Measurements from ENCODE around the gene LITAF.

LITAF gene

GRCh38 chr16:11550791-11551498 is 35.8 kb downstream of the LITAF start:
- no peak for DNase-seq

DNA sequence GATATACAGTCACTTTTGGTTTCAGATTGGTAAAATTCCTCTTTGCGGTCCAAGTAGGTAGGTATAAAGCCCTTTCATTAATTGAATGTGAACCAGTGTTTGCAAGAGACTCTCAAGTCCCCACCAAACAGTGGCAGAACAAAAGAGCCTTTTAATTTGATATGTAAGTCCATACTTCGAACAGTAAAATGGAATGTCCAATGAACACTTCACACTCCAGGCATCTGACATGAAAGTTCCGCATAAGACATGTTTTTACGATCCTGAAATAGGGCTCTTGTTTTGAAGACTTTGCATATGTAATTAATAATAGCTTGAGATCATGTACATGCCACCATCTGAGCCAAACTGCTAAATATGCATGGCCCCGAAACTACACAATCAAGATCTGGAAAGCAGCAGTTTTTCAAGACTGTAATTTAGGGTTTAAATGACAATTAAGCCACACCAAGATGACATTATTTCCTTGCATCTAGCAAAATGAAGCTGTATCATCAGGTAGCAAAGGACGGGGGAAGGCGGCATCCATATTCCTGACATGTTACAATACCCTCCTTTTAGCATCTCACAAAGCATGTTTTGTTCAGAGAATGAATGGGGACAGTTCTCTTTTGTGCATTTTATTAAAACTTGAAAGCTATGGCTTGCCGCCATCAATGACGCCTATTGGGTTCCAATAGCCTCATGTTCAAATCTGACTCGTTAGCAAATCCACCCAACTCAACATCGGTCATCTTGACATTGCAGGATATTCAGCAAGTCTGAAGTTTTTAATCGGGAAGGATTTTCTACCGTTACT is 39.4 kb downstream of the LITAF start:
- no peak for DNase-seq

DNA sequence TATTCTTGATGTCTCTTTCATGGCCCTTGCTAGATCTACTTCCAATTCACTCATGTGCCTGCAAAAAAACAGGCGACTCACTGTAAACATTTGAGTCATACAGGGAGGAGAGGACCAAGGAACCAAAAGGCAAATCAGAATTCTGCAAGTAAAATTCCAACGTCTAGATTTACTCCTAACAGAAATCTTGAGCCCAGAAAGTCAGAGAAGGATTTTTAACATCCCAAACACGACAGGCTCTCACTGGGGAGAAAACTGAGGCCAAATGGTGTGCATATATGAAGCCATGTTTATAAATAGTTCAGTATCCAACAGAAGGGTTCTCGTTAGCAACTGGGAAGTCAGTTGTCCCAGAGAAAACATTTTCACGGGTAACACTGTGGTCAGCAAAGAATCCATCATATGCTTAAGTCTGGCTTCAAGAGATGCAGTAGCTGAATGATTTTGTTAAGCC is 40.1 kb downstream of the LITAF start:
- DNase-seq: no peak

- no peak for DNase-seq
Measured at GRCh38 chr16:11543661-11544393, 42.9 kb downstream of the LITAF start.

GRCh38 chr16:11542069-11542744 is 44.5 kb downstream of the LITAF start:
- peak; percentile 33 to 45 for DNase-seq

DNA sequence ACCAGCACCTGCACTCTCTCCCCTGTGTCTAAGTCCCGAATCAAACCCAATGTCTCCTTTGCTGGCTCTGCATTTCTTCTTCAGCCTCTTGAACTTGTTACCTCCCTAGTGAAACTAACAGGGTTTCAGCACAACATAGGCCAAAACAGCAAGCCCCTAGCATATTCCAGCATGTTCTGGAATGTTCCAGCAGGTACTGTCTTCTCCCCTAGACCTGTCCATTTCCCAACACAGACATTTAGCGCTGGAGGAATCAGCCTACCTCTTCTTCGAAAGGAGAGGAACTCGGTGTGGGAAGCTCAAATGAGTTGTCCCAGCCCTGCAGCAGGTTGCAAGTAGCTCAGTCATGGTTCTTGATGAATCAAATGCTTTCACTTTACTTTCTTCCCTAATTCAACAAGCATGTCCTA is 47.1 kb downstream of the LITAF start:
- DNase-seq: no peak

DNA sequence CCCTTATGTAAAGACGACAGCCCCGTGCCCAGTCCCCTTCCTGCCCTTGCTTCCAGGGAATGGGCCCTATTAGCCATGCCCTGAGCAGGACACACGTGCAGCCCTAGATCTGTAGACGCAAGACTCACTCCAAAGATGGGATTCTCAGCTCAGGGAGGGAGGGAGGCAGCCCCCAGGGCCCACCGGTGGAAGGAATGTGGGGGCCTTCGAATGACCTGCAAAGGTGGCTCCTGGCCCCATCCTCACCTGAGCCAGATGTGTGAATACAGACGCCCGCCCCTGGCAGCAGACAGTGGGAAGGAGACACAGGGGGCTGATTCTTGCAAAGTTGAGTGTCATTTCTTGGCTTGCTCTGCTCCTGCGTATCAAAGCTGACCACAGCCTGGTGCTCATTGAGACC is 47.8 kb downstream of the LITAF start:
- DNase-seq: no peak

GRCh38 chr16:11536104-11536866 is 50.4 kb downstream of the LITAF start:
- DNase-seq: no peak

DNA sequence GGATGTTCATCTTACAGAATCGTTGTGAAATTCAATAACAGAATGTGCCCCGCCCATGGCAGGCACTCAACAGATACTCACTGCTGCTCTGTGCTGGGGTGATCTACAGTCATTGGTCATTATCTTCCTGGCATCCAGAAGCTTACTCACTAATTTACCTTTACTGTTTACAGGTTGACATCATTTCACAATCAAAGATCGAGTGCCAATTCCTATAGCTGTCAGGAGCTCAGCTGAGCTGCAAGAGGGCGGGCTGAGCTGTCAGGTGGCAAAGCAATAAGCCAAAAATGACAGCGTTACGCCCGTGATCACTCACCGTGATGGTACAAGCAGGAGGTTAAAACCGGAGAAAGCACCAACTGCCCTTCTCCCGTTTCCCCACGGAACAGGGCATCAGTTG is 51.2 kb downstream of the LITAF start:
- no peak for DNase-seq

- DNase-seq: no peak
Measured at GRCh38 chr16:11534262-11534661, 52.5 kb downstream of the LITAF start.

DNA sequence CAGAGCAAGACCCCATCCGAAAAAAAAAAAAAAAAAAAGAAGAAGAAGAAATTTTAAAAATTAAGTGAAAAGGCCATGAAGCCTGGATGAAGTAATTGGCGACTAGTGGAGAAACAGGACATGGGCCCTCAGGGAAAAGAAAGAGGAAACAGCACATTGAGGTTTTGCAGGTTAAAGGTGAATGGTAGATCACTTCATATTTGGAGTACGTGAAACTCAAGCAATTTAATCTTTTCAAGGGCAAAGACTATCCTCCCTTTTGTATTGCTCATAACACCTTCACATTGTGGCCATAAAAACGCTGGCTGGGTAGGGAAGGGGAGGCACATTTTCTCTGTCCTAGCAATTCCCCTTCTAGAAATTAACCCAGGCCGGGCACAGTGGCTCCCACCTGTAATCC is 53.1 kb downstream of the LITAF start:
- no peak for DNase-seq

- no peak for DNase-seq
Measured at GRCh38 chr16:11530171-11530940, 56.4 kb downstream of the LITAF start.

DNA sequence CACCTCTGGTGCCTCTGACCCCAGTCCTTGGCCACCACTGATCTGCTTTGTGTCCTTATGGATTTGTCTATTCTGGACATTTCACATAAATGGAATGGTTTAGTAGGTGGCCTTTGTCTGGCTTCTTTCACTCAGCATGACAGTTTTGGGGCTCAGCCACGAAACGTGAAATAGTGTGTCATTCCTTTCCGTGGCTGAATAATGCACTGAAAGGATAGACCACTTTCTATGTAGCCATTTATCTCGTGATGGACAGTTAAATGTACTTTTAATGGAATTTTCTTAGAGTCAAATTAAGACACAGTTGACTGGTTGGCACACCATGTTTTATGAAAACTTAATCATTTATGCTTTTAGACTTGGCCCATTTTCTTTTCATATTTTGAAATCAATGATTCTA is 57.4 kb downstream of the LITAF start:
- DNase-seq: no peak

DNA sequence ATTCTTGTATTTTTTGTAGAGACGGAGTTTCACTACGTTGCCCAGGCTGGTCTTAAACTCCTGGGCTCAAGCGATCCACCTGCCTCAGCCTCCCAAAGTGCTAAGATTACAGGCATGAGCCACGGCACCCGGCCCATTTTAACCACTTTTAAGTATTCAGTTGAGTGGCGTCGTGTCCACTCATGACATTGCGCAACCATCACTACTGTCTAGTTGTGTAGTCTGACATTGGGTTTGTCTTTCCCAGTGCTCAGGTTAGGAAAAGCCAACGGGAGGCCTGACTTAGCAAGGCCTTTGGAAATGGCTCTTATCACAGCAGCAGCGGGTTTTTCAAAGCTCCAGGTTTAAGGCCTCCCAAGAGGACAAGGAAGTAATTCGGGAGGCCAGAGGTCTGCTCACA is 58.7 kb downstream of the LITAF start:
- DNase-seq: no peak

- DNase-seq: peak in 1 of 2 experiments; percentile 21
Measured at GRCh38 chr16:11526655-11527350, 59.9 kb downstream of the LITAF start.

DNA sequence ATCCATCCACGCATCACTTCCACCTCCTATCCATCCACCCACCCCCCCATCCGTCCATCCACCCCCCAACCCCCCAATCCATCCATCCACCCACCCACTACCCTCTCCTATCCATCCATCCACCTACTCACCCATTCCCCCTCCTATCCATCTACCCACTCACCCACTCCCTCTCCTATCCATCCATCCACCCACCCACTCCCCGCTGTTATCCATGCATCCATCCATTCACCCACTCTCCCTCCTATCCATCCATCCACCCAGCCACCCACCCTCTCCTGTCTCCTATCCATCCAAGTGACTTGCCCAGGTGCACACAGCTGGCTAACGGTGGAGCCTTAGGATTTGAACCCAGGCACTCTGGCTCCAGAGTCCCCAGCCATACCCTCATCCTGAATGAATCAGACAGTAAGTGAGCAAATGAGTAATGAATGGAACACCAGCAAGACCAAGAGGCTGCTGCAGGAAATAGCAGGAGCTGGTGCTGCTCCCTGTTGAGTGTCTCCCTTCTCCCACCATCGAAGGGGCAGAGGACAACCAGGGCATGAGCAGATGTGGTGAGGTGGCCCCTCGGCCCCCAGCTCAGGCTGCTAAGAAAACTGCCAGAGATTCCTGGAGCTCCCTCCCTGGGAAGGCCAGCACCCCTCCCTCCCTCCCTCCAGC is 62.5 kb downstream of the LITAF start:
- DNase-seq: no peak

GRCh38 chr16:11521055-11521454 is 65.7 kb downstream of the LITAF start:
- no peak for DNase-seq

DNA sequence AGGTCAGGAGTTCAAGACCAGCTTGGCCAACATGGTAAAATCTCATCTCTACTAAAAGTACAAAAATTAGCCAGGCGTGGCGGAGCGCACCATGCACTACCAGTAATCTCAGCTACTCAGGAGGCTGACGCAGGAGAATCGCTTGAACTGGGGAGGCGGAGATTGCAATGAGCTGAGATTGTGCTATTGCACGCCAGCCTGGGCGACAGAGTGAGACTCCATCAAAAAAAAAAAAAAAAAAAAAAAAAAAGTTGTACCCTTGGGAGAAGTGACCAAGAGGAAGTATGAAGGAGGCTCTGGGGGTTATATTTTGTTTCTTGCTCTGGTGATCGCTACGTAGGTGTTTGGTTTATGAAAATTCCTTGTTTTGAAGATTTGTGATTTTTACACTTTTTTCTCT is 66.3 kb downstream of the LITAF start:
- DNase-seq: no peak

DNA sequence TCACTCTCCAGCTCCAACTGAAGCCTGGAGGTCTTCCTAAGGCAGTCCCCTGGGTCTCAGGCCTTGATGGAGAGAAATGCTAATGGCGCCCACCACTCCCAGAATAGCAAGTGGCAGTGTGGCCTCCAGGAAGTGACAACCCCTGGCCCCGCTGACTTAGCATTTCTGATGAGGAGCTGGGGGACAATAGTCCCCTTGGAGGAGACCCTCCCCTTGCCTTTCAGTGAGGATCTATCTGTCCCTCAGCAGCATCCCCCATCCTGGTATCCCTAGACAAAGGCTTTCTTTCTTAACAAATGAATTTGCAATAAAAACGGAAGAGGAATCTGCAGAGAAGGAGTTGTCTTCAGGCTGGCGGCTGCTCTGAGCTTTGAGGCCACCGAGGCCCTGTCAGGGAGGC is 68.8 kb downstream of the LITAF start:
- no peak for DNase-seq

Data from NCI-H526 (cell line).